Activated CD8-positive, alpha-beta T cell treated with anti-CD3 and anti-CD28 coated beads for 36 hours (primary cell): ENCODE measurements around the gene CYB5B. TPM values are rescaled to one million over a fixed set of nuclear protein-coding genes. Genes with fewer than 3 reads are reported as not detected.
A peak's percentile ranks its signal among the peaks of the same experiment; 100 is the strongest.

ENCODE experiments used
- ATAC-seq: fragments of 200-7000 bp; cut with Tn5 transposase; one replicate; pipeline ENCODE4 v1.10.0; 2021; ENCODE audit warnings: mild to moderate bottlenecking, moderate library complexity
- CTCF ChIA-PET: fragments of 350-600 bp; sonication (Branson Sonifier 250); formaldehyde crosslinking; loops from one replicate; lab custom pipeline; 2021; ENCODE audit warnings: antibody characterized with exemption; lab: Charles Lee
- POLR2A ChIA-PET: fragments of 350-600 bp; sonication (Branson Sonifier 250); formaldehyde crosslinking; loops from one replicate; lab custom pipeline; 2021; ENCODE audit warnings: antibody characterized with exemption; lab: Charles Lee
- DNase-seq: peaks from one replicate; pipeline ENCODE4 v3.0.0-alpha.2; 2020
- H3K27ac Mint-ChIP-seq: one replicate; pipeline ENCODE4 v1.8.0; 2021; ENCODE audit warnings: mild to moderate bottlenecking, mixed read lengths
- H3K27me3 Mint-ChIP-seq: one replicate; pipeline ENCODE4 v1.8.0; 2021; ENCODE audit warnings: mixed read lengths
- H3K36me3 Mint-ChIP-seq: one replicate; pipeline ENCODE4 v1.8.0; 2021; ENCODE audit warnings: low read depth, mixed read lengths
- H3K4me1 Mint-ChIP-seq: one replicate; pipeline ENCODE4 v1.8.0; 2021; ENCODE audit warnings: low read depth, mixed read lengths
- H3K4me3 Mint-ChIP-seq: one replicate; pipeline ENCODE4 v1.8.0; 2021; ENCODE audit warnings: mild to moderate bottlenecking, moderate library complexity, mixed read lengths
- H3K9me3 Mint-ChIP-seq: one replicate; pipeline ENCODE4 v1.8.0; 2021; ENCODE audit warnings: mixed read lengths
- CTCF ChIP-seq: fragments of 200-600 bp; IDR thresholded peaks from one replicate; pipeline ENCODE4 v1.8.0; 2022; ENCODE audit warnings: antibody characterized with exemption, mild to moderate bottlenecking
- intact Hi-C: fragments of 100-400 bp; cut with micrococcal nuclease; formaldehyde crosslinking; loops from one replicate; pipeline ENCODE4 v1.10.0; 2022
- total RNA-seq, 2 experiments: library from RNA; stranded (reverse); gene quantifications; one replicate each; pipeline ENCODE4 v1.2.3, GENCODE V29; 2021

Gene CYB5B
- total RNA-seq, 2 experiments from 2014 or later, result 159 to 163 TPM

- TF ChIP-seq CTCF, result no peak
- Mint-ChIP-seq H3K36me3 (peaks cover 62% of the 10 kb centered on the region), H3K9me3 (no peaks in the 10 kb centered on the region), H3K4me3 (no peak overlapping the region), H3K27me3 (no peaks in the 10 kb centered on the region), H3K27ac (peak overlapping the region; percentile 55), H3K4me1 (peaks cover 45% of the 10 kb centered on the region)
- no peak for DNase-seq
- no peak for ATAC-seq
- ChIA-PET CTCF (interaction anchor here (1.9 to 2.5 kb wide), 2 partner anchors 15 to 373 kb away, joined by 7 to 10 read pairs; partner anchors contain the start of gene NOB1), POLR2A (interaction anchor here (0.7 to 1.2 kb wide), 4 partner anchors 12 to 183 kb away, joined by 3 to 5 read pairs (median 3); partner anchors contain the start of gene PDF)
- intact Hi-C loops, result no loop called here
Observed at GRCh38 chr16:69381231-69381630, 43.2 kb upstream of the CYB5B start.

- Mint-ChIP-seq H3K9me3 (no peaks in the 10 kb centered on the region), H3K36me3 (peaks cover 57% of the 10 kb centered on the region), H3K4me3 (no peak overlapping the region), H3K4me1 (peaks cover 45% of the 10 kb centered on the region), H3K27me3 (no peaks in the 10 kb centered on the region), H3K27ac (peak overlapping the region; percentile 63)
- ATAC-seq (no peak), DNase-seq (peak; percentile 21)
- no peak for TF ChIP-seq CTCF
- ChIA-PET CTCF (interaction anchor here (0.7 to 2.5 kb wide), 4 partner anchors 14 to 372 kb away, joined by 3 to 10 read pairs (median 5); partner anchors contain the start of gene NOB1), POLR2A (interaction anchor here (0.6 to 1.6 kb wide), 3 partner anchors 182 to 717 kb away, joined by 4 read pairs; no protein-coding TSS in a partner anchor)
- intact Hi-C loops, result no loop called here
Observed at GRCh38 chr16:69382421-69382820, 42.0 kb upstream of the CYB5B start.

- Mint-ChIP-seq H3K27ac (peak overlapping the region; percentile 91), H3K27me3 (no peaks in the 10 kb centered on the region), H3K9me3 (no peaks in the 10 kb centered on the region), H3K36me3 (peaks cover 38% of the 10 kb centered on the region), H3K4me3 (peak overlapping the region; percentile 86), H3K4me1 (peaks cover 29% of the 10 kb centered on the region)
- intact Hi-C loops, result no loop called here
- no peak for TF ChIP-seq CTCF
- ChIA-PET POLR2A (interaction anchor here (0.8 to 1.8 kb wide), 10 partner anchors 14 to 369 kb away, joined by 3 to 7 read pairs (median 4); partner anchors contain the start of gene NOB1), CTCF (interaction anchor here (1.7 to 2.0 kb wide), 2 partner anchors 11 to 46 kb away, joined by 10 read pairs; partner anchors contain the start of genes COG8 and NIP7)
- no peak for DNase-seq
- no peak for ATAC-seq
Observed at GRCh38 chr16:69384974-69385373, 39.4 kb upstream of the CYB5B start.

- no peak for TF ChIP-seq CTCF
- peak overlapping the region; percentile 86 for H3K4me3 Mint-ChIP-seq
- peaks cover 28% of the 10 kb centered on the region for H3K36me3 Mint-ChIP-seq
- DNase-seq (no peak), ATAC-seq (no peak)
- no peaks in the 10 kb centered on the region for H3K9me3 Mint-ChIP-seq
- POLR2A ChIA-PET, result interaction anchor here (0.6 to 1.8 kb wide), 8 partner anchors 24 to 375 kb away, joined by 3 to 8 read pairs (median 4); partner anchors contain the start of genes NOB1, PDF and WWP2
- no peaks in the 10 kb centered on the region for H3K27me3 Mint-ChIP-seq
- CTCF ChIA-PET, result interaction anchor here (3.3 kb wide), 1 partner anchor 10 kb away, joined by 39 read pairs; no protein-coding TSS in a partner anchor
- peaks cover 25% of the 10 kb centered on the region for H3K4me1 Mint-ChIP-seq
- intact Hi-C loops, result no loop called here
- H3K27ac Mint-ChIP-seq, result peak overlapping the region; percentile 42
Observed at GRCh38 chr16:69386596-69386995, 37.8 kb upstream of the CYB5B start.
